GM12878 (cell line): ENCODE results near the gene SLC9A3. TPM values are rescaled to one million over a fixed set of nuclear protein-coding genes. Genes with fewer than 3 reads are reported as not detected.

ENCODE experiments used
- ATAC-seq: fragments of 200-7000 bp; cut with Tn5 transposase; 3 replicates; pipeline ENCODE4 v1.9.1; 2020; ENCODE audit warnings: mild to moderate bottlenecking, moderate library complexity
- BruUV-seq: library from RNA; stranded (reverse); fragments of 400-500 nt; replicated peaks from 2 replicates; lab custom pipeline; 2021; lab: Mats Ljungman, UMichigan
- CTCF ChIA-PET: fragments of 300-600 bp; sonication (Branson Sonifier 250); formaldehyde crosslinking; extraction: SDS; loops from one replicate; lab custom pipeline; 2021; ENCODE audit warnings: inconsistent platforms; lab: Yijun Ruan, JAX
- POLR2A ChIA-PET: fragments of 350-600 bp; formaldehyde crosslinking; extraction: SDS; loops from one replicate; lab custom pipeline; 2021; ENCODE audit warnings: inconsistent platforms; lab: Charles Lee
- RAD21 ChIA-PET: fragments of 300-600 bp; sonication (Branson Sonifier 250); formaldehyde crosslinking; loops from one replicate; lab custom pipeline; 2023; ENCODE audit warnings: antibody characterized with exemption; ENCODE audit not compliant: unreplicated experiment; lab: Charles Lee
- SMC1A ChIA-PET: fragments of 300-600 bp; sonication (Branson Sonifier 250); formaldehyde crosslinking; loops from one replicate; lab custom pipeline; 2023; ENCODE audit not compliant: unreplicated experiment, uncharacterized antibody; lab: Charles Lee
- DNase-seq: peaks from one replicate; pipeline ENCODE4 v3.0.0-alpha.2; 2011; ENCODE audit warnings: low read depth, low spot score
- FAIRE-seq: peaks from 3 replicates; lab custom pipeline; 2011; peaks lifted over from hg19 to GRCh38; lab: Jason Lieb, UNC
- H2AFZ ChIP-seq: 2 replicates; pipeline ENCODE4 v1.6.0; 2011; ENCODE audit warnings: low read depth, low read length, control low read depth; ENCODE audit not compliant: control insufficient read depth
- H3K27ac ChIP-seq: 2 replicates; pipeline ENCODE4 v1.5.1; 2011; ENCODE audit warnings: control low read depth; ENCODE audit not compliant: control insufficient read depth, insufficient read depth
- H3K27me3 ChIP-seq, 2 experiments: replicated peaks in 1 of 2; 2 replicates each; pipeline versions ENCODE4 v1.6.0 to v1.6.1; 2011; ENCODE audit warnings: low read length in 1 of 2; ENCODE audit not compliant: control insufficient read depth in 2 of 2, insufficient read depth in 2 of 2
- H3K36me3 ChIP-seq, 2 experiments: 2 replicates each; pipeline ENCODE4 v1.5.1; 2011; ENCODE audit warnings: low read length in 1 of 2; ENCODE audit not compliant: control insufficient read depth in 2 of 2, insufficient read depth in 2 of 2
- H3K4me1 ChIP-seq: 2 replicates; pipeline ENCODE4 v1.6.1; 2011; ENCODE audit warnings: mild to moderate bottlenecking, low read length, moderate library complexity, mixed read lengths; ENCODE audit not compliant: control insufficient read depth, insufficient read depth
- H3K4me2 ChIP-seq: 2 replicates; pipeline ENCODE4 v1.6.0; 2011; ENCODE audit warnings: control low read depth; ENCODE audit not compliant: control insufficient read depth, insufficient read depth
- H3K4me3 ChIP-seq: fragments of 200-600 bp; sonication (generic); 2 replicates; pipeline ENCODE4 v1.5.1; 2016
- H3K79me2 ChIP-seq: 2 replicates; pipeline ENCODE4 v1.6.0; 2011; ENCODE audit warnings: low read length; ENCODE audit not compliant: control insufficient read depth, insufficient read depth
- H3K9ac ChIP-seq: 2 replicates; pipeline ENCODE4 v1.8.0; 2011; ENCODE audit warnings: low read length, control low read depth, mixed read lengths; ENCODE audit not compliant: control insufficient read depth, insufficient read depth
- H3K9me3 ChIP-seq: replicated peaks from 3 replicates; pipeline ENCODE4 v1.5.1; 2011; ENCODE audit warnings: mild to moderate bottlenecking, low read length; ENCODE audit not compliant: control insufficient read depth, insufficient read depth
- H4K20me1 ChIP-seq: 2 replicates; pipeline ENCODE4 v1.6.0; 2011; ENCODE audit not compliant: control insufficient read depth, insufficient read depth
- ATF2 ChIP-seq: IDR thresholded peaks from 2 replicates; pipeline ENCODE4 v1.6.1; 2012; ENCODE audit warnings: low read length, inconsistent platforms
- CBX3 ChIP-seq: fragments of 200-600 bp; sonication (generic); IDR thresholded peaks from 2 replicates; pipeline ENCODE4 v1.6.1; 2016; ENCODE audit warnings: low read depth, borderline replicate concordance
- E2F4 ChIP-seq: IDR thresholded peaks from 2 replicates; pipeline ENCODE4 v1.6.1; 2012; ENCODE audit warnings: low read depth, low read length, improper control_type of control experiment
- E2F8 ChIP-seq: fragments of 450-650 bp; IDR thresholded peaks from 2 replicates; pipeline ENCODE4 v1.6.1; 2018; ENCODE audit warnings: mild to moderate bottlenecking, low read depth, moderate library complexity; ENCODE audit not compliant: partially characterized antibody
- EZH2 ChIP-seq: IDR thresholded peaks from 2 replicates; pipeline ENCODE4 v1.6.1; 2012; ENCODE audit warnings: low read depth, mild to moderate bottlenecking, control low read depth, inconsistent platforms, low read length, borderline replicate concordance; ENCODE audit not compliant: control insufficient read depth
- HCFC1 ChIP-seq: fragments of 150-350 bp; IDR thresholded peaks from 2 replicates; pipeline ENCODE4 v1.6.1; 2014; ENCODE audit warnings: low read length
- IKZF1 ChIP-seq: fragments of 450-650 bp; conservative IDR thresholded peaks from 2 replicates; pipeline ENCODE4 v1.6.1; 2017; ENCODE audit warnings: antibody characterized with exemption, mild to moderate bottlenecking
- MLLT1 ChIP-seq: fragments of 450-650 bp; IDR thresholded peaks from 2 replicates; pipeline ENCODE4 v1.6.1; 2016; ENCODE audit warnings: mild to moderate bottlenecking
- PRDM15 ChIP-seq: fragments of 450-650 bp; formaldehyde crosslinking; IDR thresholded peaks from 2 replicates; pipeline ENCODE4 v1.4.0; 2020; ENCODE audit warnings: mild to moderate bottlenecking, moderate library complexity
- RCOR1 ChIP-seq: conservative IDR thresholded peaks from 2 replicates; pipeline ENCODE4 v1.6.1; 2012; ENCODE audit warnings: low read depth, low read length, improper control_type of control experiment
- STAT1 ChIP-seq: fragments of 450-650 bp; conservative IDR thresholded peaks from 2 replicates; pipeline ENCODE4 v1.6.1; 2014; ENCODE audit warnings: antibody characterized with exemption, mild to moderate bottlenecking
- TCF12 ChIP-seq: IDR thresholded peaks from 2 replicates; pipeline ENCODE4 v1.6.1; 2011; ENCODE audit warnings: low read depth, mild to moderate bottlenecking, low read length
- WGBS: methylation state at CpG from one replicate; pipeline ENCODE4 v1.1.6; 2016; ENCODE audit warnings: low lambda C conversion rate; ENCODE audit not compliant: insufficient replicate concordance, insufficient coverage; ENCODE audit errors: missing lambda C conversion rate; 5-methylcytosine and 5-hydroxymethylcytosine counted together
- in situ Hi-C: fragments of 300-500 bp; cut with MboI; formaldehyde crosslinking; loops from 9 replicates; pipeline ENCODE4 v1.14.3; 2018; ENCODE audit warnings: mixed read lengths
- intact Hi-C: fragments of 100-400 bp; cut with micrococcal nuclease; formaldehyde crosslinking; loops from one replicate; pipeline ENCODE4 v1.14.2; 2022; ENCODE audit not compliant: unreplicated experiment
- polyA plus RNA-seq, 11 experiments: library from polyadenylated mRNA; depleted of rRNA in 4 of 11; unstranded in 6 of 11; stranded (reverse) in 5 of 11; fragments of >200 nt; fragmentation: Nextera tagmentation in 4 of 11; fragmentation: Illumina TruSeq in 1 of 11; extraction: Ambion mirVana in 4 of 11; extraction: Trizol in 1 of 11; gene quantifications; 1 replicate in 1 of 11; 2 replicates in 10 of 11; pipeline versions ENCODE4 v1.2.1 to v1.2.3, GENCODE V29; 2011 to 2016; ENCODE audit warnings: inconsistent platforms in 2 of 11, missing spikeins in 2 of 11, low read depth in 1 of 11
- total RNA-seq, 4 experiments: library from RNA; depleted of rRNA in 3 of 4; stranded (reverse); fragments of >200 nt in 3 of 4; fragmentation: Illumina TruSeq in 1 of 4; extraction: Trizol in 1 of 4; gene quantifications; 2 replicates each; pipeline versions ENCODE4 v1.2.1 to v1.2.3, GENCODE V29; 2013 to 2021

The SLC9A3 gene
- total and polyA plus RNA-seq, 10 of the 15 experiments (the other 5 are each of a cell fraction or from before 2014, with no cell fraction given) = 0.04 to 5.2 (median 2.3) TPM; not detected in 1

GRCh38 chr5:439181-439580 is 85.1 kb downstream of the SLC9A3 start:
- H2AFZ ChIP-seq = no peak overlapping the region
- H3K4me1 ChIP-seq = peaks cover 23% of the 10 kb centered on the region
- no peak for ATAC-seq
- ChIA-PET RAD21 (interaction anchor here (1.4 to 1.5 kb wide), 2 partner anchors 46 to 122 kb away, joined by 3 to 6 read pairs; no protein-coding TSS in a partner anchor), CTCF (interaction anchor here (0.6 to 3.6 kb wide), 3 partner anchors 8 to 122 kb away, joined by 4 to 21 read pairs (median 8); no protein-coding TSS in a partner anchor)
- intact Hi-C loops = no loop called here
- peaks cover 3 to 8% of the 10 kb centered on the region in 2 experiments; a peak in 3 of 4 replicates for H3K36me3 ChIP-seq
- no peak overlapping the region for H3K4me2 ChIP-seq
- H3K9me3 ChIP-seq = no peaks in the 10 kb centered on the region
- no TSS peak for BruUV-seq
- 88% methylated on average over 8 of the region's 8 CpGs for WGBS
- TF ChIP-seq MLLT1 = no peak
- no peak for TF ChIP-seq E2F4
- no peak for TF ChIP-seq EZH2
- no peak for TF ChIP-seq IKZF1
- TF ChIP-seq ATF2 = no peak
- TF ChIP-seq E2F8 = no peak
- no peak for TF ChIP-seq RCOR1
- no peak for TF ChIP-seq PRDM15 (CRISPR knock-in tag)
- TF ChIP-seq CBX3 = no peak
- TF ChIP-seq STAT1 = no peak
- TF ChIP-seq HCFC1 = no peak
- no peak for TF ChIP-seq TCF12
- TF ChIP-seq, all 136 proteins: peak for 0
- no peak overlapping the region for H3K4me3 ChIP-seq
- in situ Hi-C loops = loop anchor here (5.0 kb wide), 1 partner anchor 122 kb away; no protein-coding TSS in a partner anchor
- H4K20me1 ChIP-seq = no peaks in the 10 kb centered on the region
- ChIA-PET POLR2A (interaction anchor here (1.7 kb wide), 1 partner anchor 15 kb away, joined by 4 read pairs; no protein-coding TSS in a partner anchor), SMC1A (interaction anchor here (1.8 kb wide), 1 partner anchor 14 kb away, joined by 5 read pairs; no protein-coding TSS in a partner anchor)
- H3K79me2 ChIP-seq = peaks cover 23% of the 10 kb centered on the region
- FAIRE-seq (no peak), DNase-seq (no peak)
- H3K27ac ChIP-seq = no peak overlapping the region
- no peak overlapping the region for H3K9ac ChIP-seq
- no peaks in the 10 kb centered on the region for H3K27me3 ChIP-seq
